Immature natural killer cell (primary cell): Measurements from ENCODE around the gene SLCO2A1. TPM values are rescaled to one million over a fixed set of nuclear protein-coding genes. Genes with fewer than 3 reads are reported as not detected.

Source experiments
- DNase-seq, 3 donors: peaks; one replicate each; pipeline ENCODE4 v3.0.0; 2022; ENCODE audit warnings: mixed read lengths in 1 of 3
- H3K27ac Mint-ChIP-seq, 6 donors: one replicate each; pipeline ENCODE4 v1.8.0; 2020; ENCODE audit warnings: mixed read lengths in 6 of 6, mild to moderate bottlenecking in 5 of 6, inconsistent platforms in 4 of 6, moderate library complexity in 3 of 6
- H3K27me3 Mint-ChIP-seq, 3 donors: one replicate each; pipeline ENCODE4 v1.8.0; 2020 to 2021; ENCODE audit warnings: low read depth in 3 of 3, mild to moderate bottlenecking in 3 of 3, mixed read lengths in 3 of 3, moderate library complexity in 3 of 3, inconsistent platforms in 1 of 3
- H3K36me3 Mint-ChIP-seq, 3 donors: one replicate each; pipeline ENCODE4 v1.8.0; 2020; ENCODE audit warnings: mixed read lengths in 3 of 3, inconsistent platforms in 2 of 3, mild to moderate bottlenecking in 2 of 3
- H3K4me1 Mint-ChIP-seq, 2 donors: one replicate each; pipeline ENCODE4 v1.8.0; 2020; ENCODE audit warnings: inconsistent platforms in 2 of 2, mild to moderate bottlenecking in 2 of 2, mixed read lengths in 2 of 2, moderate library complexity in 1 of 2
- H3K4me3 Mint-ChIP-seq, 5 donors: one replicate each; pipeline ENCODE4 v1.8.0; 2020; ENCODE audit warnings: mild to moderate bottlenecking in 5 of 5, mixed read lengths in 5 of 5, inconsistent platforms in 3 of 5, moderate library complexity in 3 of 5
- H3K9me3 Mint-ChIP-seq, 6 donors: one replicate each; pipeline ENCODE4 v1.8.0; 2020; ENCODE audit warnings: mild to moderate bottlenecking in 6 of 6, mixed read lengths in 6 of 6, inconsistent platforms in 4 of 6, moderate library complexity in 3 of 6
- polyA plus RNA-seq, 3 donors: library from polyadenylated mRNA; unstranded; fragments of 300-500 nt; fragmentation: Illumina TruSeq; gene quantifications; one replicate each; pipeline ENCODE4 v1.2.3, GENCODE V29; 2021

The SLCO2A1 gene
- polyA plus RNA-seq, 3 donors from 2014 or later: not detected

- Mint-ChIP-seq H3K4me1 (no peaks in the 10 kb centered on the region), H3K36me3 (no peaks in the 10 kb centered on the region), H3K27ac (no peak overlapping the region), H3K9me3 (no peaks in the 10 kb centered on the region), H3K27me3 (peaks cover 0 to 2% (median 1%) of the 10 kb centered on the region in 3 donors), H3K4me3 (no peak overlapping the region)
- DNase-seq: no peak
These were observed 37.9 kb upstream of the SLCO2A1 start for GRCh38 chr3:134067531-134068161.

DNA sequence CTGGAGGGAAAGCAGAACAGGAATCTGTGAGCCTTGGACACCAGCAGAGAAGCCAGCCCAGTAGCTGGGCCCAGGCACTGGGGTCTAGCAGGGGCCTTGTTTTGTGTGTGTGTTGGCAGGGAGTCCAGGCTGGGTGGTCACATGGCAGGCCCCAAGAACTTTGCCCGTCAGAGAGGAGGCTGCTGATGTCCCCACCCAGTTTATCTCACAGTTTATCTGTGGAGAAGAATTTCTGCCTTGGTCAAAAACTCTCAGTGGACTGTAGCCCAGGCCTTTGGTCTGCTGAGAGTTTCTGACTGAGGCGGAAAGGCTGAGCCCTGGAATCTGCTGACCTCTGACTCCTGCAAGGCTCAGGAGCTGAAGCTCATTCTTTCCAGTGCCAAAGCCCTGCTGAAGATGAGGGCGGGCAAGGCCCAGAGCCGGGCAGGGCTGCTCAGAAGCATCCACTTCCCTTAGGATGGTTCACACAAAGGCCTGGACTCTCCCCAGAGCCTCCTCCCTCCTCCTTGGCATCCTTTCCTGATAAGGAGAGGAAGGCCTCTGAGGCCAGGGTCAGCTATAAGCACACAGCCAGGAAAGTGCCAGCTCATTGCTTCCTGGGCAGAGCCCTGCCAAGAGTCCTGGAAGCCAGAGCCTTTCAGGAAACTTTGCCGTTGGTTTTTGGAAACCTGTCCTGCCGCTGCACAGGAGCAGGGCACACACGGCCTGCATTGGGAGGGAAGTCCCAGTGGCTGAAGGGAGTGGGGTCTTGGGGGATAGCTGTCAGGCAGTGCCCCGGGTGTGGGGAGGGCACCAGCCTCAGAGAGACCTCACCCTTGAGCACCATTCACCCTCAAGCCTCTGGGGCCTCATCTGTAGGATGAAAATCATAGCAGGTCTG, 37.2 kb upstream of the SLCO2A1 start:
- Mint-ChIP-seq H3K9me3 (no peaks in the 10 kb centered on the region), H3K36me3 (no peaks in the 10 kb centered on the region)

DNA sequence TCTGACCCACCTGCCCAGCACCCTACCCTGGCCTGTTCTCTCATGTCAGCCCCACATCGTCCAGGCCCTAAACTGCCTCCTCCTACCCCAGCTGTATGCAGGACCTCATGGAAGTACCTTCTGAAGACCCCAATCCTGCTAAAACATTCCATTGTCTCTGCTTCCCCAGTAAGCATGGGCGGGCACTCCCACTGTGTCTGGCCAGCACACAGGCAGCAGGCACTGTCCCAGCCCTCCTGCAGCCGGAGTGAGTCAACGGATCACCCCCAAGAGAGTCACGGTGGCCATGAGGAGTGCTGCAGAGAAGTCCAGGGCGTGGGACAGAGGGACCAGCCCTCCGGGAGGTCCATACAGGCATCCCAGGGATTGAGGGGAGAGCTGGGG, 36.4 kb upstream of the SLCO2A1 start:
- Mint-ChIP-seq H3K9me3 (no peaks in the 10 kb centered on the region), H3K27me3 (peaks cover 0 to 2% (median 2%) of the 10 kb centered on the region in 3 donors), H3K27ac (no peak overlapping the region), H3K4me3 (no peak overlapping the region), H3K36me3 (no peaks in the 10 kb centered on the region), H3K4me1 (no peaks in the 10 kb centered on the region)
- DNase-seq: no peak

More for the DNA sequence above, 37.2 kb upstream of the SLCO2A1 start:
- no peak overlapping the region for H3K4me3 Mint-ChIP-seq
- no peak overlapping the region for H3K27ac Mint-ChIP-seq
- peaks cover 0 to 2% (median 2%) of the 10 kb centered on the region in 3 donors for H3K27me3 Mint-ChIP-seq
- H3K4me1 Mint-ChIP-seq: no peaks in the 10 kb centered on the region
- no peak for DNase-seq

DNA sequence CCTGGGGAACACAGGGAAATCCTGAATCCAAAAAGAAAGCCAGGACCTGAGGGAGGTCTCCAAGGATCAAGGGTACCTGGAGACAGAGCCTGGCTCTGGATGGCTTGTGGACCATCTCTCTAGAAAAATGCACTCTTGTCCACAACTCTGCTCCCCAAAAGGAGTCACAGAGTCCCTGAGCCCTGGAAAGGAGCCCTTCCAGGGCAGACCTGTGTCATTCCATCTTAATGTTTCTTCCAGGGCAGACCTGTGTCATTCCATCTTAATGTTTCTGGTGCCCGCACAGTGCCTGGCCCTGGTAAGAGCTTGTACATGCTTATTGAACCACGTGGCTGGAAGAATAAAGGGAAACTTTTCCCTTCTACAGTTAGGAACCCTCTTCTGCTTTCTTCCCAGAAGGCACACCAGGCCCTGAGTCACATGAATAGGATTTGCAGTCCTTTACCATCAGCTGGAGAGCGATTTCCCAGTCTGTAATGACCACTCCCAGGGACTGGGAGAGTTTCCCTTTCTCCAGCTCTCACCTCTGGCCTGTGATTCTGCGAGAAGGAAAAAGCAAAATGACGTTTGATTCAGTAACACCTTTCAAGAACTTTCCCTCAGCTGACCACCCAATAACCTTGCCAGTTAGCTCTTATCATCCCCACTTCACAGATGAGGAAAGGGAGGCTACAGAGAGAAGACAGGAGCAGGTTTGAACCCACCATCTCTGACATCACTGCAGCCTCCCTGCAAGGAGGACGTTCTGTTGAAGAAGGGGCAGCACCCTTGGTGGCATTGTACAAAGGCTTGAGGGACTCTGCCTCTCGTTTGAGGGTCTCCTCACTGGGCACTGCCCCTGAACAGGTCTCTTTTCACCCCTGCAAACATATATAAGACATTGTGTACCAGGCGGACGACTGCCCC, 35.8 kb upstream of the SLCO2A1 start:
- Mint-ChIP-seq H3K9me3 (no peaks in the 10 kb centered on the region), H3K4me1 (no peaks in the 10 kb centered on the region), H3K27ac (no peak overlapping the region), H3K27me3 (peaks cover 0 to 2% (median 2%) of the 10 kb centered on the region in 3 donors), H3K4me3 (no peak overlapping the region), H3K36me3 (no peaks in the 10 kb centered on the region)
- no peak for DNase-seq

GRCh38 chr3:134064081-134064480, 34.4 kb upstream of the SLCO2A1 start:
- Mint-ChIP-seq H3K4me3 (no peak overlapping the region), H3K27me3 (peaks cover 0 to 2% (median 2%) of the 10 kb centered on the region in 3 donors), H3K4me1 (no peaks in the 10 kb centered on the region), H3K36me3 (no peaks in the 10 kb centered on the region), H3K27ac (no peak overlapping the region), H3K9me3 (no peaks in the 10 kb centered on the region)
- DNase-seq: no peak

- no peak overlapping the region for H3K27ac Mint-ChIP-seq
These were observed 31.7 kb upstream of the SLCO2A1 start for GRCh38 chr3:134061401-134061800.

GRCh38 chr3:134060561-134061385, 31.0 kb upstream of the SLCO2A1 start:
- H3K27me3 Mint-ChIP-seq: peaks cover 0 to 6% (median 2%) of the 10 kb centered on the region in 3 donors
- no peaks in the 10 kb centered on the region for H3K36me3 Mint-ChIP-seq
- no peak overlapping the region for H3K4me3 Mint-ChIP-seq
- peaks cover 0 to 11% of the 10 kb centered on the region in 2 donors for H3K4me1 Mint-ChIP-seq
- H3K9me3 Mint-ChIP-seq: no peaks in the 10 kb centered on the region
- H3K27ac Mint-ChIP-seq: no peak overlapping the region
- DNase-seq: no peak

More at GRCh38 chr3:134061401-134061800, 31.7 kb upstream of the SLCO2A1 start:
- no peaks in the 10 kb centered on the region for H3K36me3 Mint-ChIP-seq
- H3K4me3 Mint-ChIP-seq: no peak overlapping the region
- peaks cover 0 to 11% of the 10 kb centered on the region in 2 donors for H3K4me1 Mint-ChIP-seq
- H3K27me3 Mint-ChIP-seq: peaks cover 0 to 6% (median 2%) of the 10 kb centered on the region in 3 donors
- no peaks in the 10 kb centered on the region for H3K9me3 Mint-ChIP-seq
- DNase-seq: no peak

DNA sequence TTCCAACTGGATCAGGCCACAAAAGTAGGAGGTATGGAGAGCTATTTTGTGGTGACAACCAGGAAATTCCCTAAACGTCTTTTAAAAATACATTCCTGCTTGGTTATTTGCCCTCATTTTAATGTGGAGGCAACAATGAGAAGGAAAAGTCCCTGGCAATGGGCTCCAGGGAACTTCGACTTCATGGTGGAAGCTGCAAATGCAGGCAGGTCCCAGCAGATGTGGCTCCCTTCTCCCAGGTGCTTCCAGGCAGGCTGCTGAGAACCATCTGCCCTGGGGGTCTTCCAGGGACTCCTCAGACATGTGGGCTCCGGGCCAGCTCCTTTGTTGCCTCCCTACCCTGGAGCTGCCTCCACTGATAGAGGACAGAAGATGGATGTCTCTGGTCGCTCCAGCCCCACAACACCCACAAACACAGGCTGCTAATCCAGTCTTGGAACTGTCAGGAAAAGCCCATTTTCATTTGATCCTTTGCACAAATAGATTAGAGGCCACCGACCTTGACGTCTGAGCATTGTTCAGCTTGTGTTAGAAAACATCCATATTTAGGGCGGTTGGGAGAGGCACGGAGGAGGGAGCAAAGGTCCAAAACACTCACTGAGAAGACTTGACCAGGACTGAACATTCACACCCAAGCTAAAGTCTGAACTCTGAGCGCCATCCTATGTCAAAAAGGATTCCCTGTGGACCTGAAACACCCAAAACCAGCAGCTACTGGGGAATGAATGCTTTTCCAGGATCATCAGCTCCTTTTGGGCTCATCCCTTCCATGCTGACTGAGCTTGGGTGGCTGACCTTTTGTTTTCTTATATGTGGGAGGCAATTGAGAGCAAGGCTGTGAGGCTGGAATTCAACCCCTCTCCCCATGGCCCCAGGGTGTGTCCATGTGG, 30.2 kb upstream of the SLCO2A1 start:
- Mint-ChIP-seq H3K4me3 (no peak overlapping the region), H3K4me1 (peaks cover 0 to 11% of the 10 kb centered on the region in 2 donors), H3K9me3 (no peaks in the 10 kb centered on the region), H3K27ac (no peak overlapping the region), H3K27me3 (peaks cover 0 to 6% (median 2%) of the 10 kb centered on the region in 3 donors), H3K36me3 (no peaks in the 10 kb centered on the region)
- DNase-seq: no peak

DNA sequence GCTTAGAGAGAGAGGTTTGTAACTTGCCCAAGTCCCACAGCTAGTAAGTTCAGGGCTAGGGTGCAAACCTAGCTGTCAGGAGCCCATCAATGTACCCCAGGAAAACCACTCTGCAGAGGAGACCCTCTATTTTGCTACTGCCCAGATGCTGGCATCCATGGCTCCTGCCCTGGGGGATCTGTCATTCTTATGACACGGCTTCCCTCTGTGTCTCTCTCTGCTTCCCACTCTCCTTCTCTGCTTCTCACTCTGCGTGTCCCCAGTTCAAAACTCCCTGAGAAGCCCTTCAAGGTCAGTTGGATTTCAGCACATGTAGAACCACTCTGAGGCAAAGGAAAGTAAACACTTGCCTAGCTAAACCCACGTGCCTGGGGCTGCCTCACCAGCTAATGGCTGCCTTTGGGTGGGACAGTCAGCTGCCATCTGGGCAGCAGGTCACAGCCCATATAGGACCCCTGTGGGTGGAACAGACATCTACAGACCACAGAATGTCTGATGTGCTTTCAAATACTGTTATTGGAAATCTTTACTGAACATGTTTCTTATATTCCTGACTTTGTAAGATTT, 29.4 kb upstream of the SLCO2A1 start:
- no peaks in the 10 kb centered on the region for H3K36me3 Mint-ChIP-seq
- no peak overlapping the region for H3K4me3 Mint-ChIP-seq
- DNase-seq: no peak
- peaks cover 0 to 8% (median 2%) of the 10 kb centered on the region in 3 donors for H3K27me3 Mint-ChIP-seq
- no peaks in the 10 kb centered on the region for H3K9me3 Mint-ChIP-seq
- no peak overlapping the region for H3K27ac Mint-ChIP-seq
- peaks cover 0 to 11% of the 10 kb centered on the region in 2 donors for H3K4me1 Mint-ChIP-seq

DNA sequence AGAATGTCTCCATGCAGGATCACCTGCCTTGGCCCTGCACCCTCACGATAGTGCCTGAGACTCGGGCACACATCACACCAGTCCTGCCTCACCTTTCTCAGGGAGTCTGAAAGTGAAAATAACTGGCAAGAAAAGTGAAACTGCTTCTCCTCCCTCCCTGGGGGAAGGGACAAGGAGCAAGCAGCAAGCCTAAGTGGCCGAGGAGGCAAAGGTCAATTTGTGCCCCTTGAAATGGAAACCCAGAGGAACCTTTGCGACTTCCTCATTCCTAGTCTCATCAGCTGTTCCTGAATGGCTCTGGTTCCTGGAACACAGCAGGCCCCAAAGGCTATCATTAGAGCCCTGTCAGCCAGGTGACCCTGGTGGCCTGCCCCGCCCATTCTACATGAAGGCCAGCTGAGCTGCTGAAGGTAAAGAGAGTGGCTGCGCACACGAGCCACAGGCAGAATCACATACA, 28.0 kb upstream of the SLCO2A1 start:
- no peaks in the 10 kb centered on the region for H3K36me3 Mint-ChIP-seq
- no peak for DNase-seq

DNA sequence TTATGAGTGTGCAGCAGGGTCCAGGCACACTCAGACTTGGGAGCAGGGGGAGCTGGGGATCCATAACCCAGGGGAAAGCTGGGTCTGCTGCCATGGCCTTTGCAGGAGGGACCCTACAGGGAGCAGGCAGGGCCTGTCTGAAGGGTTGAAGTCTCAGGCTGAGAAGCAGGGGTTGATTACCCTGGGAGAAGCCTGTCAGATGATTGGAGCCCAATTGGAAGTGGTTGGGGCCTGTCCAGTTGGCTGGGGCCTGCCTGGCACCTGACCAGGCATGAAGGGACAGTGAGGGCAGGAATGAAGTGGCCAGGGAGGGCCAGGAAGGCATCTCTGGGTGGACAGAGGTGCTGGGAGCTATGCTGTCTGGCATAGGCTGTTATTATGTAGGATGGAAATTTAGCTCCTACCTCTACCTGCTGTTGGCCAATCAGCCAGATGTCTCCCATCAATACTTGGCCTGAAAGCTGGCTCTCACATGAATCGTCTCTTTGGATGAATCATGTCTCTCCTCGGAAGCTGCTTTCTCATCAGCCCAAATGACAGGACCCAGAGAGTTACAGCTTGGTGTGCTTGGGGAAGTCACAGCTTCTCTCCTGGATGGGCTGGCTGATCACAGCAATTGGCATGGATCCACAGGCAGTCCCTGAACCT, 27.4 kb upstream of the SLCO2A1 start:
- peaks cover 0 to 6% (median 0%) of the 10 kb centered on the region in 3 donors for H3K27me3 Mint-ChIP-seq
- no peak overlapping the region for H3K4me3 Mint-ChIP-seq
- peak overlapping the region in 1 of 6 donors; percentile 8 for H3K27ac Mint-ChIP-seq
- peaks cover 0 to 11% of the 10 kb centered on the region in 2 donors for H3K4me1 Mint-ChIP-seq
- no peak for DNase-seq
- H3K36me3 Mint-ChIP-seq: no peaks in the 10 kb centered on the region
- H3K9me3 Mint-ChIP-seq: no peaks in the 10 kb centered on the region

More for the DNA sequence above, 28.0 kb upstream of the SLCO2A1 start:
- Mint-ChIP-seq H3K27me3 (peaks cover 0 to 6% (median 2%) of the 10 kb centered on the region in 3 donors), H3K4me3 (no peak overlapping the region), H3K27ac (no peak overlapping the region), H3K4me1 (peaks cover 0 to 11% of the 10 kb centered on the region in 2 donors), H3K9me3 (no peaks in the 10 kb centered on the region)
